SU-DHL-6 (cell line): ENCODE results near the gene ANXA6.

Source experiments
- CTCF ChIP-seq: fragments of 200-600 bp; sonication (generic); IDR thresholded peaks from one replicate; pipeline ENCODE4 v1.5.1; 2017; ENCODE audit warnings: antibody characterized with exemption, mild to moderate bottlenecking, low read length, moderate library complexity; ENCODE audit not compliant: insufficient read depth, poor library complexity, severe bottlenecking
- EZH2phosphoT487 ChIP-seq: fragments of 200-600 bp; sonication (generic), shearing (Covaris generic); conservative IDR thresholded peaks from 2 replicates; pipeline ENCODE4 v1.6.1; 2018; ENCODE audit warnings: mild to moderate bottlenecking, antibody characterized with exemption, low read length, moderate library complexity, mixed read lengths

- TF ChIP-seq CTCF (no peak), EZH2phosphoT487 (no peak)
Observed at GRCh38 chr5:151105561-151105960, 52.0 kb downstream of the ANXA6 start.
